NCI-H526 (cell line): Measurements from ENCODE around the gene SUPT3H.
"Not testable (repeated sequence)": the region's sequence is repeated elsewhere in the genome, so short reads cannot be mapped to it uniquely, and the experiment has no call there.

Source experiments
- DNase-seq, 2 experiments: peaks; one replicate each; lab custom pipeline; 2025; lab: John Stamatoyannopoulos, UW

Gene SUPT3H

DNA sequence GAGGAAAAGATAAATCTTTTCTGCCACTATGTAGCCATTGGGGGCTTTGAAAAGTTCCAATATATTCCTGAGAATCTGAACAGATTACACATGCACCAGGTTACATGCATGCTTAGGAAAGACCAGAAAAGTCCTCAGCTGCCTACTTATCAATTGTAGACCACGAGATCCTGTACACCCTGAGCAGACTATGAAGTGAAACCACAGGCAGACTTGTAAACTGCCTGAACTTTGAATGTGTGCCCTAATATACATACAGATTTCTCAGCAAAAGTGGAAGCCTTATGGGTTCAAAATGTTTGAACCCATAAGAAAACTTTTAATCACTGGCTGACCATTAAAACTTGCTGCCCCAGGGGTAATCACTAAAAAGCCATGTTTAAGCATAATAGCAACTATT is 323.1 kb downstream of the SUPT3H start:
- peak in 1 of 2 experiments; percentile 32 for DNase-seq

DNA sequence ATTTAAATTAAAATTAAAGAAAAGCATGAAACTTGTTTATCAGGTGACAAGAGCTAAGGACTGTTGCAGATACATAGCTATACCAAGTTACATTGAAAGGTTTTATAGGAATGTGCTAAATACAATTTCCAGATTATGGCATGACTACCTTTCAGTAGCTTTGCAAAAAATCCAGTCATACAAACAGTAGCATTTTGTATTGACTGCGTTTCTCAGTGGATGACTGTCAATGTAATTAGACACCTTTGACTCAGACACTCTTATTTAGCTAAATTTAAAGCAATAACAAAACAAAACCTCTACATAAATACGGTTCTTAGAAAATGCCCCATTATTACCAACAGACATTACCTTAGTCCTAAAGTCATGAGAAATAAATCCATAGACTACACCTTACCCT is 325.4 kb downstream of the SUPT3H start:
- no peak for DNase-seq

GRCh38 chr6:45049188-45049843 is 328.4 kb downstream of the SUPT3H start:
- DNase-seq: no peak

DNA sequence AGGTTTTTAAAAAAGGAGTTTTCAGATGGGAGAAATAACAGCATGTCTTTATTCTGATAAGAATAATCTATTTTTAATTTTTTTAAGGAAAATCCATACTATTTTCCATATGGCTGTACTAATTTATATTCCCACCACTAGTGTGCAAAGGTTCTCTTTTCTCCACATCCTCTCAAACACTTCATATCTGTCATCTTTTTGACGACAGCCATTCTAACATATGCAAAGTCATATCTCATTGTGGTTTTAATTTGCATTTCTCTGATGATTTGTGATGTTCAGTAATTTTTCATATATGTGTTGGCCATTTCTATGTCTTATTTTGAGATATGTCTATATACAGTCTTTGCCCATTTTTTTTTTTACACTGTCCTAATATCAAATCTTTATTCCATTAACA is 330.2 kb downstream of the SUPT3H start:
- peak; percentile 15 to 55 for DNase-seq

GRCh38 chr6:45045253-45045601 is 332.5 kb downstream of the SUPT3H start:
- DNase-seq: no peak

GRCh38 chr6:45044510-45045252 is 333.1 kb downstream of the SUPT3H start:
- no peak for DNase-seq

DNA sequence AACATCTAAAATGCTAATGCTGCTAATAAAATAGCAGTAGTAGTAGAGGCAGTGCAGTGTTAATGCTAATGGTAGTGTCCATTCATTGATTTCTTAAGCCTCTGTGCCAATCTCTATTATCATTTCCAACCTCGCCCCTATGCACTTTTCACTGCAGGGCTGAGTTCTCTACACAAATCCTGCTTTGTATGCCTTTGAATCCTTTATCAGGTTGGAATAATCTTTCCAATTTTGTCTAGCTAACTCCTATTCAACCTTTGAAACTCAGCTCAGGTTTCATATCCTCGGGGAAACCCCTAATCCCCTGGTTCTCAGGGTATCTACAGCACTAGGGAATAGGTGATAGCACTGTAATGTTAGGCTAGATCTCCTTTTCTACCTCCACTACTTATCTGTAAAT is 333.6 kb downstream of the SUPT3H start:
- DNase-seq: no peak

- not testable (repeated sequence) for DNase-seq
Observed at GRCh38 chr6:45042673-45043072, 335.1 kb downstream of the SUPT3H start.

- no peak for DNase-seq
Observed at GRCh38 chr6:45038226-45038625, 339.5 kb downstream of the SUPT3H start.

GRCh38 chr6:45036103-45036502 is 341.6 kb downstream of the SUPT3H start:
- DNase-seq: no peak

GRCh38 chr6:45032426-45032825 is 345.3 kb downstream of the SUPT3H start:
- DNase-seq: peak; percentile 48

DNA sequence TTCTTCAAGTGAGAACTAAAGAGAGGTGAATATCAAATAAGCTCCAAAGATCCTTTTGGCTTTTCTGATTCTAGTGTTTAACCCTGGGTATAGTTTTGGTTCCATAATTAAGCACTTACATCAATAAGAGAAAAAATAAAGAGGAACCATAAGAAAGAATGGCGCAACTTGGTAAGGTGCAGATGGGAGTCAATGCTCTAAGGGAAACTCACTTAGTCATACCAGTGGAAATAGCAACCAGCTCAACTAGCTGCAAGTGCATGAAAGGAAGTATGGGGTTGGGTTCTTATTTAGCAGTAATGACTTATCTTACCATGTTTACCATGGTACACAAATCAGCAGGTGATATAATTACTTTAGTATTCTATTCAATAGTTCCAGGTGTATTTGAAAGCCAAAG is 346.1 kb downstream of the SUPT3H start:
- no peak for DNase-seq

DNA sequence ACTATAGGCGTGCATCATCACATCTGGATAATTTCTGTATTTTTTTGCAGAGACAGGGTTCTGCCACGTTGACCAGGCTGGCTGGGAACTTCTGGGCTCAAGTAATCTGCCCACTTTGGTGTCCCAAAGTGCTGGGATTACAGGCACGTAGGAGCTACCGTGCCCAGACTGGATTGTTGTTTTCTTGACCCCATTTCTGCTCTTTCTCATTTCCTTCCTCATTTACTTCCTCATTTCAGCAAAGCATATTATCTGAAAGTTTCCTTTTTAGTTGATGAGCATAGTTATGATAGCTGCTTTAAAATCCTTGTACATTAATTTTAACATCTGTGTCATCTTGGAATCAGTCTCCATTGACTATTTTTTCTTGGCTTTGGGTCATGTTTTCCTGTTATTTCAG is 350.6 kb downstream of the SUPT3H start:
- no peak for DNase-seq

- no peak for DNase-seq
Observed at GRCh38 chr6:45026003-45026516, 351.7 kb downstream of the SUPT3H start.

DNA sequence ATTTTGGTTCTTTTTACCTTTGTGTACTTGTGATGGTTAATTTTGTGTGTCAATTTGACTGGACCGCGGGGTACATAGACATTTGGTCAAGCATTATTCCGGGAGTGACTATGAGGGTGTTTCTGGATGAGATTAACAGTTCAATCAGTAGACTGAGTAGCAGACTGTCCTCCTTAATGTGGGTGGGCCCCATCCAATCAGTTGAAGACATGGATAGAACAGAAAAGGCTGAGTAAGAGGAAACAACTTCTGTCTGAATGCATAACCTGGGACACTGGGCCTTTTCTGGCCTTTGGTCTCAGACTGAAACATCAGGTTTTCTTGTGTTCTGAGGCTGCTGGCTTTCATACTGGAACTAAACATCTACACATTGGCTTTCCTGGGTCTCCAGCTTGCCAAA is 353.1 kb downstream of the SUPT3H start:
- DNase-seq: no peak

GRCh38 chr6:45021676-45022075 is 356.1 kb downstream of the SUPT3H start:
- DNase-seq: no peak

DNA sequence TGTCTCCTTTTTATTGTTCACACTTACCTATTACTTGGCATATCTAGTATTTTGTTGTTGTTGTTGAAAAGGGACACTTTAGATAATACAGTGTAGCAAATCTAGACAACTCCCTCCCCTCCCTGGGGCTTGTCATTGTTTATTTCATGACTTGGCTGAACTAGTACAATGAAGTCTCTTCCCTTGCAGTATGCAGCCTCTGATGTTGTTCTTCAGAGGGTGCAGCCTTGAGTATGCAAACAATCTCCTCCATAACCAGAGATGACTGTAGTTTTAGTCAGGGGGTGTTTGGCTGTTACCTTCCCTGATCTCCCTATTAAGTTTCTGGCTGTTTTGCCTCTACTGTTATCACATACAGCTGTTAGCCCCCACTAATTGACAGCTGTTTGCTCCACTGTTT is 365.0 kb downstream of the SUPT3H start:
- DNase-seq: no peak

DNA sequence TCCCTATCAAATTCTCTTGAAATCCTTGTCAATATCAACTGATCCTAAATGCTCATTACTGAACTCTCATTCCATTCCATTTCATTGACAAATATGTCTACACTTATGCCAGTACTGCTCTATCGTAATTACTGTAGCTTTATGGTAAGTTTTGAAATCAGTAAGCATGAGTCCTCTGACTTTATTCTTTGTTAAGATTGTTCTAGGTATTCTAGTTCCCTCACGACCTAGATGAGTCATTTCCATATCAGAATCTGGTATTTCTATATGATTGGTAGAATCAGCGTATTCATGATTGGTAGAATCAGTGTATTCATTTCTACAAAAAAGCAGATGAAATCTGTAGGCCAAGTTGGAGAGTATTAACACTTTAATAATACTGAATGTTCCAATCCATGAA is 368.2 kb downstream of the SUPT3H start:
- no peak for DNase-seq

- DNase-seq: peak in 1 of 2 experiments; percentile 11
Observed at GRCh38 chr6:45006893-45007292, 370.8 kb downstream of the SUPT3H start.

DNA sequence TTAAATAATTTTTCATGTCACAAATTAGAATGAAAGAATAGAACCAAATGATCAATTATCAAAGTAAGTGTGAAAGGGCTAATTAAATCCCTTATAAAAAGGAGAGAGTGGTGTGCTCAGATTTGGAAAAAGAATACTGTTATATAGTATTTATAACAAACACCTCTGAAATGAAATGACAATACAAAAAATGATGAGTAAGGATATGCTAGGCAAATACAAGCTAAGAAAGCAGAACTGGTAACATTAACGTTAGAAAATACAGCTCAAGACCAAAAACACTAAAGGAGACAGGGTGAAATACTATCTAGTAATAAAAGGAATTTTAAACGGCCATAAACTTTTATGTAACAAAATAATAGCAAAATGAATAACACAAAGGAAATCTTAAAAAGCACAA is 373.8 kb downstream of the SUPT3H start:
- DNase-seq: no peak

DNA sequence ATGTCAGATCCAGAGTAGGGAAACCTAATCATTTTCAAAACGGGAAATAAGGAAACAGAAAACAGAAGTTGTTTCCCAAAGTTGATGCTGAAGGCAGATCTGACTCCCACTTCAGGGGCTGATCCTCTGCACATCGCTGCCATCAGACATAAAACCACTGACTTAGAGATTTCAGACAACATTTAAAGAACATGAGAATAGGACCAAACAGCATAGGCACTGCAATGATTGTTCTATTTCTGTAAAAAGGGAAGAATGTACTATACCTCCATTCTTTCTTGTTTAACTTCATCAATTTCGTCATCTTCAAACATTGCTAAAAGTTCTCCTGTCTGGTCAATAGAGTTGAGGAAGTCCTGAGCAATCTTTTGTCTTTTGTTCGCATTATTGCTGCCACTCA is 374.3 kb downstream of the SUPT3H start:
- DNase-seq: no peak

- no peak for DNase-seq
Observed at GRCh38 chr6:45002390-45003105, 375.2 kb downstream of the SUPT3H start.

GRCh38 chr6:45001663-45002062 is 376.1 kb downstream of the SUPT3H start:
- DNase-seq: no peak
